Sciatic nerve (tissue), 2 donors: ENCODE results near the gene WIPF2. TPM values are rescaled to one million over a fixed set of nuclear protein-coding genes. Genes with fewer than 3 reads are reported as not detected.

Experiments
- ATAC-seq: fragments of 200-7000 bp; cut with Tn5 transposase; one replicate; pipeline ENCODE4 v1.9.1; 2020; ENCODE audit warnings: mild to moderate bottlenecking, moderate library complexity
- DNase-seq: peaks from one replicate; pipeline ENCODE4 v3.0.0-alpha.2; 2020; ENCODE audit warnings: low spot score
- intact Hi-C: fragments of 100-400 bp; cut with DNase I; formaldehyde crosslinking; loops from one replicate; pipeline ENCODE4 v1.14.2; 2022
- total RNA-seq: library from RNA; stranded (reverse); fragmentation: NEBNext Ultra II Directional; extraction: Animal tissue kit (Norgen Biotek cat#: 25700); gene quantifications from one replicate; pipeline ENCODE4 v1.2.1, GENCODE V29; 2021
- donor health status: DM: no; HTN: no; CAD: no.
- donor health status: DM: no; HTN: no; CAD: no.

The WIPF2 gene
- total RNA-seq, 1 donor from 2014 or later = 41.1 TPM

DNA sequence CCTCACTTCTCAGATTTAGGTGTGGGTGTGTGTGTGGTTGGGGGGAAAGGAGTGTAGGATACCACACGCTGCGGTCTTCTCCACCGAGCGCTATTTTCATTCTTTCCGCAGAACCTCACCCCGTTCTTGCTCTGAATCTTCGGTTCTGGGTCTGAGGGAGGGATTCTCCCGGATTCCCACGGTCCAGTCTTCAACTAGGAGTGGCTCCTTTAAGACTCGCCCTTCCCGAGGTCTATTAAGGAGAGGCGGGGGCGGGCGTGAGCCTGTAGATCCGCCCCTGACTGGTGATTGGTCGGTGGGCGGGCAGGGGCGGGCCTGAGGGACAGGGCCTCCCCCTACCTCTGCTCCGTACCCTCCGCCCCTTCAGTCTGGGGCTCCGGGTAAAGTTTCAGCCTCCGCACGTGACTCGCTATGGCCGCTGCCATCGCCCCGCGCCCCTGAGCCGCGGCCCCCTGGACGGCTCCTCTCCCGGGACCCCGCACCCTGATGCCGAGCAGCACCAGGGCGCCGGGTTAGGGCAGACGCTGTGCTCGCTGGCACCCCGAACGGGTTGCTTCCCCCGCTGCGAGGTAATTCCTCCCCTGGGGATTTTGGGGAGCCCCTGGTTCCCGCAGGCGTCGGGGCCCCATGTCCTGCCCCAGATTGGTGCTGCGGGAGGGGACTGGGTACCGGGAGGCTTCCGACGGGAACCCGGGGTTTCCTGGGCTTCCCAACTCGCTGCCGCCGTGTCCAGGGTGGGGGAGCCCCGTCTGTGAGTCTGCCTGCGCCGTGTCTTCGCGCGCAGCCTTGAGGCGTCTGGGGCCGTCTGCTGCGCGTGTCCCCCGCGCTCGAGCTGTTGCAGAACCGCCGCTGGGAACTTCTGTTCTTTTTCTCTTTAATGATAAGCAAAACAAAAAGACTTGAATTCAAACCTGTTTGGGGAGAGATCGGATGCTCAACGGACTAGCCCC, 99.1 kb downstream of the WIPF2 start:
- ATAC-seq (peak; percentile 94), DNase-seq (peak; percentile 96)
- intact Hi-C loops = no loop called here

DNA sequence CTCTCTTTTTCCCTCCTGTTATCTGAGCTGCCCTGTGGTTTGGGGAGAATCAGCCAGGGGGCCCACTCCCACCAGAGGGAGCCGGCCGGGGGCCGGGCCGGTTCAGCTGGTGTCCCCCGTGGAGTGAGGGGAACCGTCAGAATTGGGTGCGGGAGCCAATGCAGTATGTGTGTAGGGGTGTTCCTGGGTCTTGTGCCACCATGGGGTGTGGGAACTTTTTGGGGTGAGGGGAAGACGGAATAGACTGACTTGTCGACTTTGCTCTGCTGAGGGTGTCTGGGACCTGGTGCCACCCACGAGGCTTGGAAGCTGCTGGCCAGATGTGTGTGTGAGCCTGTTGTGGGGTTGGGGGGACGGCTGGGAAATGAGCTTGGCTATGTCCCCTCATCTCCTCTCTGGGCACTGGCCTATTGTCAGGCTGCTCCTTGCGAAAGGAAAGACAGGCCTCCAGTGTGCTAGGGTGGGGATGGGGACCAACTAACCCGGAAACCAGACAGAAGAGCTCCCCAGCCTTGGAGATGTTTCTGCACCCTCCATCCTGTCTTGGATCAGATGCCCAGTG, 99.8 kb downstream of the WIPF2 start:
- intact Hi-C loops = no loop called here

DNA sequence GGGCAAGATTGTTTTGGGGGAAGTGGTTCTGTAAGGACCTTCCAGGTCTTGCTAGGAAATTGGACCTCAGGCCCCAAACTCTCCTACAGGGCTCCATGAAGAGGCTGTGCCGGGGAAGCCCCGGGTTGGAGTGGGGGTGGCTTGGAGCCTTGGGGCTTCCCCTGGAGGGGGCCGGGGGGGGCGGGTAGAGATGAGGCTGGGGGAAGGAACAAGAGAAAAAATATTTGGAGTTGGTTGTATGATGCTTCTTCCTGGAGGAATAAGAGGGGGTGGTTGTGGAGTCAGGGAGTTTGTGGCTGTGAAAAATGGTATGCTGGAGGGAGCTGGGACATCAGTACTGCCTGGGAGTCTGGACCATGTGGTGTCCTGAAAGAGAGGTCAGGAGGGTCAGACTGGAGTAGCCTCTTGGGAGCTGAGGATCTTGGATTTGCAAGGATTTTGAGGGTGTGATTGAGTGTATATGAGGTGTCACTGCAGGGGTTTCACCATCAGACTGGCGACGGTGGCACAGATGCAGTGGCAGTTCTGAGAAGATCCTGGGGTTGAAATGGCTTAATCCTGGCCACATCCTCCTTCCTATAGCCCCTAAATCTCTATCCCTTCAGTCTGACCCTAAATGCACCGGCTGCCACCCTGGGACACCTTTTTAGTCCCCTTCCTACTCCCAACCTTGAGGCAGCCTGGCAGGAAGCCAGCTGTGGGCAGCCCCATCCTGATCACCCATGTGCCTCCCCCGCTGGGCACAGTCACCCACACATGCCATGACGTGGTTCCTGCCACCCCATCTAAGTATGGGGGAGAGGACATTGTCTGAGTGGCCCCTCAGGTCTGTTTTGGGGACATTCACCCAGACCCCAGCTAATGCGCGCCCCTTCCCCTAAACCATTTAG, 100.8 kb downstream of the WIPF2 start:
- DNase-seq (no peak), ATAC-seq (no peak)
- intact Hi-C loops = no loop called here

More for the DNA sequence above, 99.8 kb downstream of the WIPF2 start:
- ATAC-seq = no peak
- no peak for DNase-seq

DNA sequence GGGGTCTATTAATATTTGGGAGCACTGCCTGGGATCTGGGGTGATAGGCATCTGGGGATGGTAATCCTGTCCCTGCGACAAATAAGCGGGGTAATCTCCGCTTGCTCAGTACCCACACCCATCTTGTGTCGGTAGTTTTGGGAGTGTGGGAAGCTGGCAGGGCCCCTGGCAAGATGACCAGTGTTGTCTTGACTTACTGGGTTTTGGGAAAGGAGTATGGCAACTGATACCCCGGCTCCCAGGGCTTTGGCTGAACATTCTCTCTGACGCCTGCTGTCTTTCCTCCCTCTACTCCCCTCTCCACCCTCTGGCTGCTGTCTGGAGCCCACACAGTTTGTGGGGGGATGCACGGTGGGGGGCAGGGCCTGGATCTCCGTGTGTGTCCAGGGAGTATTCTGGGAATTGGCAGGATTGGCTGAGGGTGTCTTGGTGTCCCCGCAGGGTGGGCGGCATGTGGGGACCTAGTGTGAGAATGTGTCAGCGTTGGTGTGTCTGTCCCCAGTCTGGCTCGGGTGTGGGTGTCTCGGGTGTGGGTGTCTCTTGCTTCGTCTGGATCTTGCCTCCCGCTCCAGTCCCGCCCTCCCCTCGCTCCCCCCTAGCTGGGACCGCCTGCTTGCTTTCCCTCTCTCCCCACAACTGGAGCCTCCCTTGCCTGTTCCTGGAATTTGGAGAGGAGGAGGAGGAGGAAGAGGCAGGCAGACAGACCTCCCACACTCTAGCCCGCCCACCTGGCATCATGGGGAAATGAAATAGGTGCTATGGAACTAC, 101.8 kb downstream of the WIPF2 start:
- intact Hi-C loops = no loop called here
- ATAC-seq (peak; percentile 44), DNase-seq (peak; percentile 85)

DNA sequence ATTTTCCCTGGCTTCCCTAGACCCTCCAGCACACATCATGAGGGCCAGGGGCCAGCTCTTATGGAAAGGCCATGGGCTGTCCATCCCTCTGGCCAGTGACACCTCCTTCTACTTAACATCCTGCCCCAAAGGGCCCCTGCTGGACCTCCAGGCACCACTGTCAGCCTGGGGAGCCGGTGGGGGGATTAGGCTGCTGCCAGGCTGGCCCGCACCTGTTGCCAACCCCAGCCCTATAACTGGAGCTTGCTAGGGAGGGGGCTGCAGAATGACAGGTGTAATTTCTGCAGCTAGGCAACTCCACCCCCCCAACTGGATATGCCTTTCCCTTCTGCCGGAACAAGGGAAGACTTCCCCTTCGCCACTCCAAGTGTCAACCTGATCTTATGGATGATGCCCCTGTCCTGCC, 102.4 kb downstream of the WIPF2 start:
- intact Hi-C loops = no loop called here
- ATAC-seq (no peak), DNase-seq (no peak)

DNA sequence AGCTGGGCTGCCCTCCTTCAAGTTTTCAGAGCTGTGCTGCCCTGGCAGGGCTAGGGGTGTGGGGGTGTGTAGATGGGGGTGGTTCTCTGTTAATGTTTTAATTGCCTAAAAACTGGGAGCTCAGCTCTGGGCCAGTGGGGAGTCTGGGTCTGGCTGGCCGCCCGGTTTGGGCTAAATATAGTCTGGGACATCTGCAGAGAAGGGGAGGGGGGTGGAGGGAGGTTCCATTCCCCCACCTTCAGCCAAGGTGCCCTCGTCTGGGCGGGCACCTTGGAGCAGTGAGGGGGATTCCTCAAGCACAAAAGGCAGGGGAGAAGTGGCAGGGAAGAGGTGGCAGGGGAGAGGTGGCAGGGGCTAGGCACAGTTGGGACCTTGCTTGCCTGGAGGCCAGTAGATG, 102.9 kb downstream of the WIPF2 start:
- no peak for DNase-seq
- intact Hi-C loops = no loop called here

DNA sequence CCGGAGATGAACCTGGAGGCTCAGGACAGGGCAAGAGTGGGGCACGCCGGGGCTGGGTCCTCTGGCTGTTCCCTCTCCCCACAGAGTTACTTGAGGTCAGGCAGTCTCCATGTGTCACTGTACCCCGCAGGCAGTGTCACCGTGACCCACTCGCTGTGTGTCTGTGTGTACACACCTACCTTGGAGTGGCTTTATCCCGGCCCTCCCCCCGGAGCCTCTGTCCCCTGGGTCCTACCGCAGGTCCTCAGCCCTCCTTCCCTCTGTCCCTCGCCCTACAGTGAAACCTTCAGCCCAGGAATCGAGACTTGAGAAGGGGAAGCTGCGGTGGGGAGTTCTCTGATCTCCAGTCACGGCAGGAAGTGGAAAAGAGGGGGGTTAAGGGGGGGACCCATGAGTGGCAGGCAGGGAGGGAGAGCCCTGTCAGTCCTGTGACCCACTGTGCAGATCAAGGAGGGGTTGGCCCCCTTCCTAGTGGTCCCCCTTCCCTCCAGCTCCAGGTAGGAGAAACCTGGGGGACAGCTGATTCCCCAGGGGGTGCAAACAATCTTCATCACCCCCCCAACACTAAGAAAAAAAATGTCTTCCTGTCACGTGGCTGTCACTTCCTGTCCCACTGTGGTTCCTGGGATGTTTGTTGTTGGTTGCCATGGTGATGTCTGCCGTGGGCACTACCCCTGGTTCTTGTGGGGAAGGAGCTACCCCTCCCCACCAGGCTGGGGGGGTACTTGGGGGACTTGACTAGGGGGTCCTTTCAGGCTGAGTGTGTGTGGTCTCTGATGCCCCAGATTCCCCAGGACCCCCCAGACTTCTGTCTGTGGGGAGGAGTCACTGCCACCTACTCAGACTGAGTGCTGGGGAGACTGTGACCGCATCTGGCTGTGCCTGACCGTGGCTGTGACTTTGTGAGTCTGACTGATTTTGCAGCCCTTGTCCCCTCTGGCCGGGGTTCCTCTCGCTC, 103.5 kb downstream of the WIPF2 start:
- intact Hi-C loops = no loop called here
- ATAC-seq (peak; percentile 34), DNase-seq (no peak)

More for the DNA sequence above, 102.9 kb downstream of the WIPF2 start:
- no peak for ATAC-seq

DNA sequence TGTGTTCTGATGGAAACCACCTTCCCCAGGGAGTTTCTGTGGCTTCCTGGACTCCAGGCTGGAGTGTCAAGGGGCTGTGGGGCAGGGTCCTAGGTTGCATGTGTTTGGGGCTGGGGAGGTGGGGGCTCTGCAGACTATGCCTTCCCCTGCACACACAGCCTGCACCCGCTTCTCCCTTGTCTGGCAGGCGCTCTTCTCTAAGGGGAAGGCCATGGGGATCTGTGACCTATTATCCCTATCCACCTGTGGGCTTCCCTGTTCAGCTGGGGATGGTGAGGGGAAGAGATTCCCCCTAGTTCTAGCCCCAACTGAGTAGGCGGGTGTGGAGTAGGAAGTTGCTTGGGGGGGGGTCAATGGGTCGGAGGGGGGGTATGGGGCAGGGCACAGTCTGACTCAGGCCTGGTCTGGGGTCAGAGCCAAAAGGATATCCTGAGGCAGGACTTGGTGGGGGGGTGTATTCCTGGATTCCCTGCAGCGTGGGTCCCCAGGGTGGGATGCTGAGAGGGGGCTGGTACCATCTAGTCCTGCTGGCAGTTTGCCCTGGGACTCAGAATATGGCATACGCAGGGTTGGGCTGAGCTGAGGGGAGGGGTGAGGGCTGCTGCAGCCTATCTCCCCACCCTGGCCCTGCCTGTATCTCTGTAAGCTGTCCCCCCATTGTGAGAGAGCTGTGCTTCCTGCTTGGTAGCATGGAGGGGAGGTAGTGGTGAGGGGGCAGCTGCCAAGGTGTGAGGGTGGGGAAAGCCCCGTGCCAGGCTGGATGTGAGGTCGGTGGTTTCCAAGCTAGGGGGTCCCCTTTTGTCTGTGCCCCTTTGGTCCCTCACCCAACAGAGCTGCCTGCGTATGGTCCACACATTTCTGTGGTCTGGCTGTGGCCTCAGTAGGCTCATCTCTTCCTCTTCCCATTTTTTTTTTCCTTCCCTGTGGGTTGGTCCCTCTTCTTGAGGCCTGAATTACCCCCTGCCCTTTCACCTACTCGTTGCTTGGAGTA, 104.6 kb downstream of the WIPF2 start:
- ATAC-seq = no peak
- intact Hi-C loops = no loop called here
- DNase-seq = no peak

DNA sequence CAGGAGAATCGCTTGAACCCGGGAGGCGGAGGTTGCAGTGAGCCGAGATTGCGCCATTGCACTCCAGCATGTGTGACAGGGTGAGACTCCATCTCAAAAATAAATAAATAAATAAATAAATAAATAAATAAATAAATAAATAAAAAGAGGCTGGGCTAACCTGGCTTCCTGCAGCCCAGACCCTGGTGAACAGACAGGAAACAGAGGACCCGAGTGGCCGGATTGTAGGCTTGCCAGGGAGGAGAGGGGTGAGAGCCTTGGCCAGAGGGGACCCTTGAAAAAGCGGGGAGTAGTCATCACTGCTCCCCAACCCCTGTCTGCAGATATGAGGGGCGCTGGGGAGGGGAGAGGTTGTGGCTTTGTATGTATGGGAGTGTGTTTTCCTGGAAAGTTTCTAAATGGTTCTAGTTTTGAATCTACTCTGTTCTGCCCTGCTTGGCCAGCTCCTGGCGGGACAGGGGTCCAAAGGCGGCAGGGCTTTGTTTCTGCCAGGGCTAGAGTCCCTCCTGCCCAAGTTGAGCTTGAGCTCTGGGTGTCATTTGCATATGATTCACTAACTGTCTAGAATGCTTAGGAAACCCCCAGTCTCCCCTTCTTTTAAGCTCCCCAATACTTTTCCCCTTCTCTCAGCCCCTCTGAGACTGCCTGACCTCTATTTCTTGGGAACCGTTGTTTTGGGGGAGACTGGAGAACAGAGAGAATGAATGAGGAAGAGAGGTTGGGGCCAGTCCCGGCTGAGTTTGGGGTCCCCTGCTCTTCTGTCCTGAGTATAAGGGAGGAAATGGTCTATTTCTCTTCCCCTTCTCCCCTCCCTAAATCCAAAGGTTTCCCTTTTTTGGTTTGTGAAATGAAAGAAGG, 106.3 kb downstream of the WIPF2 start:
- intact Hi-C loops = no loop called here
- no peak for ATAC-seq
- no peak for DNase-seq

DNA sequence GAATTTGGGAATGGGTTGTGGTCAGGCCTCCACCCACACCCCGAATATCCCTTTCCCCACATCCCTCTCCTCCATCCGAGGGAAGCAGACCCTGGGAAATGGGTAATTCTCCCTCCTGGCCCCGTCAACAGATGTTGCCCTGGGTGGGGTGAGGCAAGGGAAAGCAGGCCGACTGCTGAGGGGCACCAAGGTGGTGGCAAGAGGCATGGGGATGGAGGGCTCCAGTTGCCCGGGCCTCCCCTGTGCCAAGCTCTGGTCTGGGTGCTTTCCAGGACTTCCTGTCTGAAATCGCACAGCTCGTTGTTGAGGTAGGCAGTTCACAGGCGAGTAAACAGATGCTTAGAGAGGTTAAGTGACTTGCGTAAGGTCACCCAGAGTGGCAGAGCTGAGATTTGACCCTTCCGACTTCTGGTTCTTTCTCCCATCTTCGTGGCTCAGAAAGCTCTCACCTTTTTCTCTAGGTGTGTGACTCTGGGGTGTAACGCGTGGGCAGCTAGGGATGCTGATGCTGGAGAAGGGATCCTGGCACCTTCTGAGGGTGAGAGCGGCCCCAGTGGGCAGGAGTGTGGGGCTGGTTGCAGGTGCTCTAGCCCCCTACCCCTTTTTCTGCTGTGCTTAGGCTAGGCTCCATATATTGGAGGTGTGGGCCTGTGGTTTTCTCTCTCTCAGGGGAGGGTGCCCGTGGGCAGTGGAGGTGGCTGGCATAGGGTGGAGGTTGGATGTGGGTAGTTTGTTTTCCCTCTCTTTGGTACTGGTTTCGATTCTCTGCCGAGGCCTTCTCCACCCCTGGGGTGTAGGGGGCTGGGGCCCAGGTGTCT, 107.1 kb downstream of the WIPF2 start:
- no peak for DNase-seq
- no peak for ATAC-seq
- intact Hi-C loops = no loop called here

DNA sequence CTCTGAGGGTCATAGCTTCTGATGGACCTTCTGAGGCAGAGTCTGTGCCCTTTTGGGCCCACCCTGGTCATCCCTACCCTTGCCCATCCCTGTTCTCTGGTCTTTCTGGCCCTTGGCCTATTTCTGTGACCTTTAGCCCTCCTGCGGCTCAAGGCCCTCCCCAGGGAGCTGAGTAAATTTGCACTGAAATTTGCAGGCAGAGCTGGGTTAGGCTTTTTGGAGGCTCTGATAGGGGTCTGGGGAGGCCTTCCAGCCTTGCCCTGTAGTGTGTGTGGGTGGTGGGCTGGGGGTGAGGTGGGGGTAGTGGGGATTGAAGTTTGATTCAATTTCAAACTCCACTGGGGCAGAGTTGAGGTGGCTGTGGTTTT, 107.7 kb downstream of the WIPF2 start:
- ATAC-seq = peak; percentile 50
- DNase-seq = no peak
- intact Hi-C loops = no loop called here

DNA sequence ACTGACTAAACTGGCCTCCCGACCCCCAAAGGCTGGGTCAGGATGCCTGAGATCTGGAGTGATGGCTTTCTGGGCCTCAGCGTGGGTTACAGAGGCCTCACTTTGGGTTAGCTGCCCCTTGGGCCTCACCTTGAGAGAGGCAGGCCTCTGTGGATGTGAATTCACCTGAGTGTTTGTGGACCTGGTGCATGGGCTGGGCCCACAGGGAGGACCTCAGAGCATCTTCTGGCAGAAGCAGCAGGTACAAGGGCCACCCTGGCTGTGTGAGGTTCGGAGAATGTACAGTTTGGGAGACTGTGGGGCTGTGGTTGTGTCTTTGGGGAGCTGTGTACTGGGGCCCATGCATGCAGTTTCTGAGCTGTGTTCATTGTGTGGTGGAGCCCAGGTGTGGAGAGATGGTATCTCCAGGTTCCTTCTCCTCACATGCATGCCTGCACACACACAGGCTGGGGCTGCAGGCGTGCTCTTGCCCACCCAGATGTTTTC, 108.2 kb downstream of the WIPF2 start:
- no peak for ATAC-seq
- intact Hi-C loops = no loop called here
- no peak for DNase-seq

DNA sequence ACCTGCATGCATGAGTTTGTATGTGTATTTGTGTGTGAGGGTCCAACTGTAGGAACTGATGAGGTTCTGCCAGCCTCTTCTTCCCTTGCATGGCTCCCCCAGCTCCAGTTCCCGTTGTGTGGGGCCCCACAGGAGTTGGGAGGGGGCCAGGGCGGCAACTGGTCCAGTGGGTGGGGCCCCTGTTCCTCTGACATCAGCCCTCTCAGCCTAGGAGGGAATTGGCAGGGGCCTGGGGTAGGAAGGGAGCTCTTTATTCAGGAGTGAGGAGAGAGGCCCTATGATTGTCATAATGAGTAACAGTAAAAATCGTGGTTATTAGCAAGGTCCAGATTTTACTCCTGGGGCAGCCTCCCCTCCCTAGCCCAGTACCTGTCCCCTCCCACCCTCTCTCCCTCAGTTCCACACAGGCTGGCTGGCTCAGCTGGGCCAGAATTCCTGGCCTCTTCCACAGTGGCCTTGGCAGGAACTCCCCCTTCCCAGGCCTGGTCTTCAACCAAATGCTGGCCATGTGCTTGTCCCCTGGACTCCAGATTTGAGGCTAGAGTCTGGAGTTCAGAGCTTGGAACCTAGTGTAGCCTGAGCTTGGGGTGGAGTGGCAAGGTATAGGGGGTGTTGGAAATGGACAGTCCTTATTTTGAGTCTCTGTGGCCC, 108.8 kb downstream of the WIPF2 start:
- no peak for DNase-seq
- no peak for ATAC-seq
- intact Hi-C loops = no loop called here

DNA sequence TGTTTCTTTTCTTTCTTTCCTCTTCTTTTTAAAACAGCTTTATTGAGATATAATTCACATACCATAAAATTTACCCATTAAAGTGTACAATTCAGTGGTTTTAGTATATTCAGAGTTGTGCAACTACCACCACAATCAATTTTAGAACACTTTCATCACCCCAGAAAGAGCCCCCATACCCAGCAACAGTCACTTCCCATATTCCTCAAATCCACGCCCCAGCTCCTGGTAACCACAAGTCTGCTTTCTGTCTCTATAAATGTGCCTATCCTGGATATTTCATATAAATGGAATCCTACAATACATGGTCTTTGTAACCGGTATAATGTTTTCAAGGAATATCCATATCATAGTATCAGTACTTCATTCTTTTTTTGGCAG, 109.3 kb downstream of the WIPF2 start:
- intact Hi-C loops = no loop called here
- DNase-seq = no peak
- no peak for ATAC-seq
